OCI-LY7 (cell line): ENCODE results near the gene FNIP1. TPM values are rescaled to one million over a fixed set of nuclear protein-coding genes. Genes with fewer than 3 reads are reported as not detected.

Experiments used
- BruUV-seq: library from RNA; stranded (reverse); fragments of 400-500 nt; replicated peaks from 2 replicates; lab custom pipeline; 2021; lab: Mats Ljungman, UMichigan
- CTCF ChIA-PET: fragments of 300-600 bp; sonication (Branson Sonifier 250); formaldehyde crosslinking; loops from one replicate; lab custom pipeline; 2022; ENCODE audit warnings: antibody characterized with exemption; ENCODE audit not compliant: unreplicated experiment; lab: Charles Lee
- POLR2A ChIA-PET: fragments of 300-600 bp; sonication (Branson Sonifier 250); formaldehyde crosslinking; loops from one replicate; lab custom pipeline; 2022; ENCODE audit warnings: antibody characterized with exemption; lab: Charles Lee
- DNase-seq: peaks from one replicate; pipeline ENCODE4 v3.0.0-alpha.2; 2015; ENCODE audit warnings: low spot score
- H2AFZ ChIP-seq: fragments of 200-600 bp; sonication (generic), shearing (Covaris generic); 2 replicates; pipeline ENCODE4 v1.6.1; 2014; ENCODE audit warnings: mild to moderate bottlenecking, antibody characterized with exemption, low read length, moderate library complexity
- H3K27ac ChIP-seq: fragments of 200-600 bp; sonication (generic); 2 replicates; pipeline ENCODE4 v1.5.1; 2014; ENCODE audit warnings: mixed run types, low read depth, mild to moderate bottlenecking, moderate library complexity, low read length, inconsistent platforms; ENCODE audit not compliant: poor library complexity, severe bottlenecking
- H3K36me3 ChIP-seq: fragments of 200-600 bp; sonication (generic); 2 replicates; pipeline ENCODE4 v1.6.1; 2014; ENCODE audit warnings: mild to moderate bottlenecking, antibody characterized with exemption, low read length, moderate library complexity, mixed read lengths; ENCODE audit not compliant: insufficient read depth
- H3K4me1 ChIP-seq: fragments of 200-600 bp; sonication (generic); 2 replicates; pipeline ENCODE4 v1.5.1; 2014; ENCODE audit warnings: mild to moderate bottlenecking, low read length; ENCODE audit not compliant: insufficient read depth, poor library complexity, severe bottlenecking
- H3K4me2 ChIP-seq: fragments of 200-600 bp; sonication (generic); 2 replicates; pipeline ENCODE4 v1.6.1; 2014; ENCODE audit warnings: mild to moderate bottlenecking, low read length
- H3K4me3 ChIP-seq: fragments of 200-600 bp; sonication (generic); 2 replicates; pipeline ENCODE4 v1.5.1; 2014; ENCODE audit warnings: mild to moderate bottlenecking, low read depth, low read length; ENCODE audit not compliant: poor library complexity, severe bottlenecking
- H3K79me2 ChIP-seq: fragments of 200-600 bp; sonication (generic); 2 replicates; pipeline ENCODE4 v1.6.1; 2016; ENCODE audit warnings: low read depth, mild to moderate bottlenecking, low read length, moderate library complexity, mixed read lengths; ENCODE audit not compliant: insufficient read depth
- H3K9me2 ChIP-seq: fragments of 200-600 bp; sonication (generic); 2 replicates; pipeline ENCODE4 v1.6.1; 2016; ENCODE audit warnings: mild to moderate bottlenecking, low read length, mixed read lengths; ENCODE audit not compliant: insufficient read depth
- H3K9me3 ChIP-seq: fragments of 200-600 bp; sonication (generic); 2 replicates; pipeline ENCODE4 v1.6.1; 2014; ENCODE audit warnings: mild to moderate bottlenecking, mixed run types, low read length, mixed read lengths
- H4K20me1 ChIP-seq: fragments of 200-600 bp; sonication (generic); 2 replicates; pipeline ENCODE4 v1.6.1; 2014; ENCODE audit warnings: mild to moderate bottlenecking, antibody characterized with exemption, low read length, moderate library complexity, mixed read lengths; ENCODE audit not compliant: insufficient read depth
- CTCF ChIP-seq: fragments of 200-600 bp; sonication (generic); conservative IDR thresholded peaks from 2 replicates; pipeline ENCODE4 v1.5.1; 2014; ENCODE audit warnings: mild to moderate bottlenecking, antibody characterized with exemption, low read length, moderate library complexity, mixed read lengths
- EZH2phosphoT487 ChIP-seq: fragments of 200-600 bp; sonication (generic); IDR thresholded peaks from 2 replicates; pipeline ENCODE4 v1.6.1; 2018; ENCODE audit warnings: low read depth, borderline replicate concordance, mild to moderate bottlenecking, mixed run types, antibody characterized with exemption, low read length, moderate library complexity, mixed read lengths
- intact Hi-C: fragments of 100-400 bp; cut with micrococcal nuclease; formaldehyde crosslinking; loops from one replicate; pipeline ENCODE4 v1.10.0; 2022; ENCODE audit not compliant: unreplicated experiment
- total RNA-seq, 2 experiments: library from RNA; depleted of rRNA in 1 of 2; stranded (reverse); fragments of >200 nt in 1 of 2; shearing (Covaris generic) in 1 of 2; gene quantifications; 2 replicates each; pipeline ENCODE4 v1.2.3, GENCODE V29; 2014 to 2022

FNIP1 gene
- total RNA-seq, 2 experiments from 2014 or later, result 19.4 to 20.6 TPM

- no peaks in the 10 kb centered on the region for H3K4me1 ChIP-seq
- ChIA-PET POLR2A (interaction anchor here (0.6 kb wide), 1 partner anchor 338 kb away, joined by 4 read pairs; no protein-coding TSS in a partner anchor), CTCF (no interaction called here)
- peaks cover 49% of the 10 kb centered on the region for H3K36me3 ChIP-seq
- H3K4me2 ChIP-seq, result no peak overlapping the region
- no peaks in the 10 kb centered on the region for H3K79me2 ChIP-seq
- H3K9me2 ChIP-seq, result no peaks in the 10 kb centered on the region
- TF ChIP-seq CTCF (no peak), EZH2phosphoT487 (no peak)
- no peaks in the 10 kb centered on the region for H3K9me3 ChIP-seq
- no peak overlapping the region for H3K27ac ChIP-seq
- BruUV-seq, result no TSS peak
- DNase-seq, result no peak
- intact Hi-C loops, result no loop called here
- H2AFZ ChIP-seq, result no peak overlapping the region
- H3K4me3 ChIP-seq, result no peak overlapping the region
- no peaks in the 10 kb centered on the region for H4K20me1 ChIP-seq
These were observed 119.7 kb downstream of the FNIP1 start for GRCh38 chr5:131677115-131677514.

DNA sequence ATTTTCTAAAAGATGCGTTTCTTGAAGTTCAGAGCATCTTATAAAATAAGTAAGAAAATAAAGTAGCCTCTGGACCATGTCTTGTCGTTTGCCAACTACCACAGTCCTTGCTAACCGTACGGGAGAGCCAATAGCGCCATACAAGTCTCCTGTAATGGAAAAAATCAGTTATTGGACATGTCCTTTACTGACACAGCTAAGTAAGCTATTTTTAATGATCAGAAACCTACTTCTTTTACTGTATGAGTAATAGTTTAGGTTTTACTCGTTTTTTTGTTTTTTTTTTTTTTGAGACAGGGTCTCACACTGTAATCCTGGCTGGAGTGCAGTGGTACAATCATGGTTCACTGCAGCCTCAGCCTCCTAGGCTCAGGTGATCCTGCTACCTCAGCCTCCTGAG lies 124.0 kb downstream of the FNIP1 start:
- CTCF ChIA-PET, result no interaction called here
- no peak overlapping the region for H3K4me3 ChIP-seq
- POLR2A ChIA-PET, result interaction anchor here (1.7 kb wide), 1 partner anchor 10 kb away, joined by 4 read pairs; no protein-coding TSS in a partner anchor
- TF ChIP-seq EZH2phosphoT487, result no peak
- no peak for TF ChIP-seq CTCF
- no peak overlapping the region for H3K27ac ChIP-seq
- no peaks in the 10 kb centered on the region for H3K9me2 ChIP-seq
- H3K36me3 ChIP-seq, result peaks cover 69% of the 10 kb centered on the region
- intact Hi-C loops, result no loop called here
- no peaks in the 10 kb centered on the region for H4K20me1 ChIP-seq
- no peaks in the 10 kb centered on the region for H3K4me1 ChIP-seq
- H3K4me2 ChIP-seq, result no peak overlapping the region
- H3K79me2 ChIP-seq, result no peaks in the 10 kb centered on the region
- BruUV-seq, result no TSS peak
- no peak overlapping the region for H2AFZ ChIP-seq
- no peaks in the 10 kb centered on the region for H3K9me3 ChIP-seq
- DNase-seq, result no peak

GRCh38 chr5:131671994-131672655 lies 124.7 kb downstream of the FNIP1 start:
- BruUV-seq, result TSS peak; percentile 30
- intact Hi-C loops, result no loop called here
- TF ChIP-seq CTCF (no peak), EZH2phosphoT487 (no peak)

More at GRCh38 chr5:131671994-131672655, 124.7 kb downstream of the FNIP1 start:
- Histone ChIP-seq H3K4me3 (no peak overlapping the region), H4K20me1 (no peaks in the 10 kb centered on the region), H3K27ac (no peak overlapping the region), H3K79me2 (no peaks in the 10 kb centered on the region), H2AFZ (no peak overlapping the region), H3K9me3 (no peaks in the 10 kb centered on the region), H3K4me1 (no peaks in the 10 kb centered on the region), H3K4me2 (no peak overlapping the region), H3K9me2 (no peaks in the 10 kb centered on the region), H3K36me3 (peaks cover 63% of the 10 kb centered on the region)
- ChIA-PET POLR2A (interaction anchor here (1.7 kb wide), 1 partner anchor 9 kb away, joined by 4 read pairs; no protein-coding TSS in a partner anchor), CTCF (no interaction called here)
- DNase-seq, result no peak
